ENCODE data around the gene KRT74. TPM values are rescaled to one million over a fixed set of nuclear protein-coding genes. Genes with fewer than 3 reads are reported as not detected.

The KRT74 gene
- polyA plus RNA-seq, 2 of the 4 experiments (the other 2 are of a cell fraction), result not detected

DNA sequence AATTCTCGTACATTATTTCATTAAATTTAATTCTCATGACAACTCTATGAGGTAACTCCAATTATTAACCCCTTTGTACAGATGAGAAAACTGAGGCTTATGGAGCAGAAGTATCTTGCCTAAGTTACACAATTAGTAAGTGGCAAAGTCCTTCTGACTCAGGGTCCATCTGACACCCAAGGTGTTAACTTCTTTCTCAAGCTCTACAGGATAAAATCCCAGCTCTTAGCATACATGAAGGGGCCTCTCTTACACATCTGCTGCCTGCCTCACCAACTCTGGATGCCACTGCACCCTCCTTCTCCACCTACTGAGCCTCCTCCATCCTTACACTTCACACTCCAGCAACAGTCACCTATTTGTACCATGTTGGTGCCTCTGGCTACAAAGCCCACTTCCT, 31.9 kb upstream of the KRT74 start:
- POLR2A ChIA-PET, result no interaction called here
- Histone ChIP-seq H3K4me2 (no peak overlapping the region), H3K27ac (no peak overlapping the region), H3K4me1 (no peaks in the 10 kb centered on the region), H3K4me3 (no peak overlapping the region), H3K9me3 (no peaks in the 10 kb centered on the region)
- FAIRE-seq (no peak), ATAC-seq (no peak), DNase-seq (ENCODE audit: low read depth in 1 of 2, low spot score in 1 of 2) (no peak)
- CTCF ChIA-PET, result interaction anchor here (0.7 to 1.4 kb wide), 3 partner anchors 20 to 483 kb away, joined by 3 read pairs; no protein-coding TSS in a partner anchor
- 81% methylated on average over 1 of the region's 1 CpG for WGBS (ENCODE audit: missing lambda C conversion rate)
- TF ChIP-seq TP53 (CRISPR knock-in tag; IDR thresholded peaks at IDR 0.05) (no peak), HDAC2 (IDR thresholded peaks at IDR 0.05) (no peak), ZFP36 (IDR thresholded peaks at IDR 0.05; ENCODE audit: borderline replicate concordance, partially characterized antibody) (no peak), MAZ (IDR thresholded peaks at IDR 0.05; ENCODE audit: borderline replicate concordance, low read depth, low read length) (no peak), NFE2L2 (conservative IDR thresholded peaks at IDR 0.05; ENCODE audit: low read length) (no peak), POLR2A (IDR thresholded peaks at IDR 0.05; ENCODE audit: low read length) (no peak), BCL3 (IDR thresholded peaks at IDR 0.05) (no peak), FOSL2 (IDR thresholded peaks at IDR 0.05) (no peak), FOSL2 (CRISPR knock-in tag; IDR thresholded peaks at IDR 0.05) (no peak), HOXB13 (CRISPR knock-in tag; IDR thresholded peaks at IDR 0.05; ENCODE audit: low read depth) (no peak), HEYL (CRISPR knock-in tag; IDR thresholded peaks at IDR 0.05) (no peak)
- TF ChIP-seq, protein P1, sequence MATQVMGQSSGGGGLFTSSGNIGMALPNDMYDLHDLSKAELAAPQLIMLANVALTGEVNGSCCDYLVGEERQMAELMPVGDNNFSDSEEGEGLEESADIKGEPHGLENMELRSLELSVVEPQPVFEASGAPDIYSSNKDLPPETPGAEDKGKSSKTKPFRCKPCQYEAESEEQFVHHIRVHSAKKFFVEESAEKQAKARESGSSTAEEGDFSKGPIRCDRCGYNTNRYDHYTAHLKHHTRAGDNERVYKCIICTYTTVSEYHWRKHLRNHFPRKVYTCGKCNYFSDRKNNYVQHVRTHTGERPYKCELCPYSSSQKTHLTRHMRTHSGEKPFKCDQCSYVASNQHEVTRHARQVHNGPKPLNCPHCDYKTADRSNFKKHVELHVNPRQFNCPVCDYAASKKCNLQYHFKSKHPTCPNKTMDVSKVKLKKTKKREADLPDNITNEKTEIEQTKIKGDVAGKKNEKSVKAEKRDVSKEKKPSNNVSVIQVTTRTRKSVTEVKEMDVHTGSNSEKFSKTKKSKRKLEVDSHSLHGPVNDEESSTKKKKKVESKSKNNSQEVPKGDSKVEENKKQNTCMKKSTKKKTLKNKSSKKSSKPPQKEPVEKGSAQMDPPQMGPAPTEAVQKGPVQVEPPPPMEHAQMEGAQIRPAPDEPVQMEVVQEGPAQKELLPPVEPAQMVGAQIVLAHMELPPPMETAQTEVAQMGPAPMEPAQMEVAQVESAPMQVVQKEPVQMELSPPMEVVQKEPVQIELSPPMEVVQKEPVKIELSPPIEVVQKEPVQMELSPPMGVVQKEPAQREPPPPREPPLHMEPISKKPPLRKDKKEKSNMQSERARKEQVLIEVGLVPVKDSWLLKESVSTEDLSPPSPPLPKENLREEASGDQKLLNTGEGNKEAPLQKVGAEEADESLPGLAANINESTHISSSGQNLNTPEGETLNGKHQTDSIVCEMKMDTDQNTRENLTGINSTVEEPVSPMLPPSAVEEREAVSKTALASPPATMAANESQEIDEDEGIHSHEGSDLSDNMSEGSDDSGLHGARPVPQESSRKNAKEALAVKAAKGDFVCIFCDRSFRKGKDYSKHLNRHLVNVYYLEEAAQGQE (IDR thresholded peaks at IDR 0.05), result no peak

GRCh38 chr12:52604859-52605258, 31.2 kb upstream of the KRT74 start:
- DNase-seq (ENCODE audit: low read depth in 1 of 2, low spot score in 1 of 2), result peak in 1 of 2 experiments; percentile 27
- POLR2A ChIA-PET, result no interaction called here

GRCh38 chr12:52603314-52603713, 29.7 kb upstream of the KRT74 start:
- H3K4me2 ChIP-seq, result no peak overlapping the region
- H3K4me1 ChIP-seq, result no peaks in the 10 kb centered on the region
- CTCF ChIA-PET, result no interaction called here
- no peak for FAIRE-seq
- WGBS (ENCODE audit: missing lambda C conversion rate), result 50% methylated on average over 2 of the region's 2 CpGs
- TF ChIP-seq RARB (CRISPR knock-in tag; IDR thresholded peaks at IDR 0.05), result no peak
- no peak for TF ChIP-seq PHF8 (IDR thresholded peaks at IDR 0.05; ENCODE audit: borderline replicate concordance, low read depth)
- TF ChIP-seq, protein P1 (IDR thresholded peaks at IDR 0.05), result no peak
- TF ChIP-seq CBX2 (IDR thresholded peaks at IDR 0.05; ENCODE audit: borderline replicate concordance, low read depth), result no peak
- TF ChIP-seq, protein P2, sequence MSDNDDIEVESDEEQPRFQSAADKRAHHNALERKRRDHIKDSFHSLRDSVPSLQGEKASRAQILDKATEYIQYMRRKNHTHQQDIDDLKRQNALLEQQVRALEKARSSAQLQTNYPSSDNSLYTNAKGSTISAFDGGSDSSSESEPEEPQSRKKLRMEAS (IDR thresholded peaks at IDR 0.05), result no peak
- H3K4me3 ChIP-seq, result no peak overlapping the region
- no peaks in the 10 kb centered on the region for H3K9me3 ChIP-seq
- no peak overlapping the region for H3K27ac ChIP-seq
- POLR2A ChIA-PET, result no interaction called here
- no peak for DNase-seq (ENCODE audit: low read depth in 1 of 2, low spot score in 1 of 2)
- no peak for ATAC-seq

More at GRCh38 chr12:52604859-52605258, 31.2 kb upstream of the KRT74 start:
- no peak overlapping the region for H3K4me2 ChIP-seq
- H3K4me3 ChIP-seq, result no peak overlapping the region
- no peaks in the 10 kb centered on the region for H3K4me1 ChIP-seq
- no peak overlapping the region for H3K27ac ChIP-seq
- CTCF ChIA-PET, result interaction anchor here (0.6 kb wide), 1 partner anchor 93 kb away, joined by 3 read pairs; no protein-coding TSS in a partner anchor
- ATAC-seq (no peak; a peak in 2 of 6 replicates), FAIRE-seq (no peak)
- H3K9me3 ChIP-seq, result no peaks in the 10 kb centered on the region
- TF ChIP-seq USF2 (IDR thresholded peaks at IDR 0.05) (peak; percentile 68), RFX5 (IDR thresholded peaks at IDR 0.05) (no peak), CHD4 (IDR thresholded peaks at IDR 0.05; ENCODE audit: borderline replicate concordance) (no peak)

Data from A549 (cell line).